Stimulated activated CD8-positive, alpha-beta memory T cell treated with anti-CD3 and anti-CD28 coated beads, Interleukin-12 subunit alpha, Interleukin-12 subunit beta, amount 100 ng/mL, for 1 hour (primary cell): Measurements from ENCODE around the gene FOXJ1.

Source experiments
- DNase-seq: peaks from one replicate; pipeline ENCODE4 v3.0.0-alpha.2; 2020; ENCODE audit warnings: low read depth

The FOXJ1 gene

DNA sequence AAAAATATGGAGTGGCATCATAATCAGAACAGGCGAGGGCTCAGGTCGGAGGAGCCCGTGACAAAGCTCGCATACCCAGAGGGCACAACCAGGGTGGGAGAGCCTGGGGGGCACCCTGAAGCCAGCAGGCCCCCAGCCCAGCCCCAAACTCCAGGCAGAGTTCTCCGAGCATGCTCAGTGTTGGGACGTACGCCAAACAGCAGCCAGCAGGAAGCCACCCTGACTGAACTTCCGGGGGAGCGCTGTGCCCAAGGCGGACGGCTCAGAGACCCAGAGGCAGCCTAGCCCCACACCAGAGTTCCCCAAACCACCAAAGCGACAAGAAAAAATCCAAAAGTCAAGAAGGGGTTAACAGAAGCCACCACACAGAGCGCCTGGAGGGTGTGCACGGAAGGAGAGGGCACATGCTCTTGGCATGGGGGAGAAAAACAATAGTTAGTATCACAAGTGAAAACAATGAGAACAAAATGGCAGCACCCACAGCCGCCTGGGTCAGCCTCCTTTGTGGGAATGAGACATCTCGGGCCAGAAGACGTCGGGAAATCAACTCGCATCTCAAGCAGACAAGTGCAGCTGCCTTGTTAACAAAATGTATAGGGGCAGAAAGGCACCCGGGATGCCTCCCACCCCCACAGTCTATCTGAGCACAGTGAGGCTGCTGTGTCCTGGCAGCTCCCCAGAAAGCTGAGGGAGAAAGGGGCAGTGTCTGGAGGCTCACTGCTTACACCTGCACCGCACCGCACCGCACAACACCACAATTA, 49.3 kb downstream of the FOXJ1 start:
- no peak for DNase-seq

DNA sequence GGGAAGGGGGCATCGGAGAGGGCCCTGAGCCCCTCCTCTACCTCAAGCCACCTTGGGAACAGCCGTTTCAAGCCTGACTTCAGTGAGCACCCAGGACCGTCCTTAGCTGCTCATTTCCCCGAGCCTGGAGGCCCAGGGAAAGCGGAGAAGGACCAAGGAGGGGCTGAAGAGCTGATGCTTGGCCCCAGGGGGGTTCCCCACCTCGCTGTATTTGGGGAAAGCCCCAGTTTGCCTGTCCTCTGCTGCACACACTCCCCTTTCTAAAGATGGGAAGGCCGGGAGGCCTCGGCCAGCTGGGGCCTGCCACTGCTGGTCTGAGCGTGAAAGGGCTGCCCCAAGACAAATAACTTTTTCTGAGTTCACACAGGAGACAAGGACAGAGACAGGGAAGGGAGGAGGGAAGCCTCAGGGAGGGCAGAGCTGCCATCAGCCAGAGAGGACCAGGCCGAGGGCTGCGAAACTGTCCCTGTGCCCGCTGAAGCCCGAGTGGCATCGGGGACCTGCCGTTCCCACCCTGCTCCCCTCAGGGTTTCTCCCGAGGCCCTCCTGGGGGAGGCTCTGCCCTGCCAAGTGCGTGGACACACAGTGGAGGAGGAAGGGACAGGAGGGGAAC, 50.4 kb downstream of the FOXJ1 start:
- DNase-seq, result no peak

DNA sequence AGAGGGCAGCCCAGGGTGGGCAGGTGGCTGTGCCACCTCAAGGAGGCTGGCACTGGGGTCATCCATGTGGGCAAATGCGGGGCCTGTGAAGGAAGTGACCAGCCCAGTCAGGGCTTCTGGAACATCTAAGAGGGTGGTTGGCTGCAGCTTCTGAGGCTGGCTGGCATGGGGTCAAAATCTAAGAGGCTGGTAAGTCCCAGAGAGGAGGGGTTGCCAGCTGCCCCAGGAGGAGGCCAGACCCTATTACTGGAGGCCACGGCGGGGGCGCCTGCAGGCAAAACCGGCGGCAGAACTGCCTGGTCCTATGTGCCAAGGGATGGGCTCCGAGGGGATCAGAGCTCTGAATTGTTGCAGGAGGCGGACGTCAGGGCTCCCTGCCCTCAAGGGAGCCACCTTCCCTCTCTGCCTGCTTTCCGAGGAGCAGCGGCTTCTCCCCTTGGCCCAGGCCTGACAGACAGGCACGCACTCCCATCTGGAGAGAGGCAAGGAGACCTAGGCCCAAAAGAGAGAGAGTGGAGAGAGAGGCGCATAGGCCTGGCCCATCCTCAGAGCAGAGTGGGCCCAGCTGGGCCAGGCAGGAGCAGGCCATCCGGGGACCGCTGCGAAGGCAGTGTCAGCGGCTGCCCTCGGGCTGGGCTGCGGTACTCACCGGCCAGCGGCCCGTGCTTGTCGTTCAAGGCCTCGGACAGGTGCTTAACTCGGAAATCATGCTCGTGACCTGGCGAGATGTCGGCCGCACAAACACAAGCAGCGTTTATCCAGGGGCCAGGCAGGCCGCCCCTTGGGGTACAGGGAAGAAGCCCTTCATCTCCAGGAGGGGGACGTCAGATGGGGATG, 51.1 kb downstream of the FOXJ1 start:
- no peak for DNase-seq

DNA sequence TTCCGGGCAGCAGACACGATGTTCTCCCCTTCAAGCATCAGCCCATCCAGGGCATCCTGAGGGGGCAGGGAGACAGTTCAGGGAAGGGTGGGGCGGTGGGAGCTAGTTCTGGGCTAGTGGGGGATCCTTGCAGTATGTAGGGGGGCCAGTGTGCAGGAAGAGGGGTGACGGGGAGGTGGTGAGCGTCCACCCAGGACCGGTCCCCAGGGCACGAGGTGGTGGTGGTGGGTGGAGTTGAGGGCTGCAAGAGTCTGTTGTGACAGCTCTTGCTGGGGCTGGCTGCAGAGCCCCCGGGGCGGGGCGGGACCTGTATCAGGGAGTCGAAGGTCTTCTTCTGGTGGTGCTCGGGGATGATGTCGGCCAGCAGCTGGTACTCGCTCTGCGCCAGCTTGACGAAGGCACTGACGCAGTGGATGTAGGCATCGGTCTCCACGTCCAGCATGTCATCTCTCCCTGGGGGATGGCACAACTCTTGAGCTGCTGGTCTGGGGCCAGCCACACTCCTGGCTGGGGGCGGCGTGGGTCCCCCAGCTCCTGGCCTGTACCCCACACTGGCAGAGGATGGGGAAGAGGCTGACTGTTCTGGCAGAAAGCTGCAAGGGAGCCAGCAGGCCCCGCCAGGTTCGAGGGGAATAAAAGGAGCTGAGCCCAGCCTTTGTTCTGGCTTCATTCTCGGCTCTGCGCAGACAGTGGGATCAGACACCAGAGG, 52.0 kb downstream of the FOXJ1 start:
- DNase-seq, result no peak

DNA sequence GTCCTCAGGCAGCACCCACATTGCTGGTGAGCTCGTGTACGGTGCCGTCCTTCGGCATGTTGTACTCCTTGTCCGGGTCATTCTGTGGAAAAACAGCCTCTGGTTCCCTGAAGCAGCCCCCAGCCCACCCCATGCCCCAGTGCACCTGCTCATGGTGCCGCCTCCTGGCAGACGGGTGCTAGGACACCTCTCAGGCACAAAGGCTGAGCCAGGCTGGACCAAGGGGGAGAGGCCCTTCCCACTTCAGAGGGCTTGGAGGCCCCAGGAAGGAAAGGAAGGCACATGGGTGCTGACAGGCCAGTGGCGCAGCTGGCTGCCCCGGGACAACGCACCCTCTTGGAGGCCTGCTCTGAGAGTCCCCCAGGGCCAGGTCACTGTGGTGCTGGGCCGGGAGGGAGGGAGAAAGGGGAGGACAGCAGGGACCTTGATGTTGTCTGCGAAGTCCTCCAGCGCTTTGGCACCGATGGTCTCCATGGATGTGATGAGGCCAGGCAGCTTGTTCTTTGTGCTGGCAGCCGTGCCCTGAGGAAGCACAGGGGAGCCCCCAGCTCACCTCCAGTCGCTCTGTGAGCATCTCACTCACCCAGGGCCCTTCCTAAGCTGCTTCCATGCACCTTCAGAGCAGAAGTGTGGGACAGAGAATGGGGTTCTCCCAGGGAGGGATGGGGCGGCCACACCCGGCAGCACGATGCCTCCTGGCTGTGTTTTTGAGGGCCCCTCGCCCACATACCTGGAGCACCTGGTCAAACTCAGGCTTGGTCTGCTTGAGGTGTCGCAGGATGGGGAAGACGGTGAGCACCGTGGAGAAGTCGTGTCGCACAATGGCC, 52.8 kb downstream of the FOXJ1 start:
- DNase-seq, result no peak

DNA sequence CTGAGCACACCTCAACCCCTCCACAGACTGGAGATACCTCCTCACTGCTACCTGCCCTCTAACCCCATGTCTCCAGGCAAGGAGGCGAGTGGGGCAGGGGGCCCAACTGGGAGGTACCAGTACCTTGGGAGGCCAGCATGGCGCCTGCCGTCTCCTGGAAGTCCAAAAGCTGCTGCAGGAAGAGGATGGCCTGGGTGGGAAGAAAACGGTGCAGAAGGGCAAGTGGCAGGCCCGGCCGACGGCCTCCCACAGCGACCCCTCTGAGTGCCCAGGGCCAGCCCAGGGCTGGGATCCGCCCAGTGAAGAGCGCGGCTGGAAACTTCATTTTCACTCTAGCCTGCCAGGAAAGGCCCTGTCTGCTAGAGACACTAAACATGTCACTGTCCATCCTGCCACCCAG, 53.5 kb downstream of the FOXJ1 start:
- no peak for DNase-seq

DNA sequence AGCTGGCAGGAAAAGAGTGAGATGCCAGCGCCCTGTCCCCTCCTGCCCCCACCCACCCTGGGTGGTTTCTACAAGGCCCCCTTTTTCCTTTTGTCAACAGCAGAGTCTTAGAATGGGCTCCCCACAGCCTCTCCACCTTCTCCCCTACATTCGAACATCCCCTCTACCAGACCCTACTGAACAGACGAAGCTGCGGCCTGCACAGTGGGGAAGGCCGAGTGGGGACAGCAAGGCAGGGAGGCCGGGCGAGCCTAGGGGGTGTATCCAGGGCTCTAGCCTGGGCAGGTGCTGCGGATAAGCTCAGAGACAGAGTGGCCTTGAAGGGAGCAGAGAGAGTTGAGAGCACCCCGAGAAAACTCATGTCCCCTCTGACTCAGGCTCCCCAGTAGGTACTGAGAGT, 54.7 kb downstream of the FOXJ1 start:
- no peak for DNase-seq
